Choroid plexus epithelial cell (primary cell): ENCODE measurements around the gene VPS72.
"Not testable (repeated sequence)": the region's sequence is repeated elsewhere in the genome, so short reads cannot be mapped to it uniquely, and the experiment has no call there.

Experiments used
- DNase-seq: peaks from one replicate; pipeline ENCODE4 v3.0.0-alpha.2; 2010; ENCODE audit warnings: low read depth
- H3K4me3 ChIP-seq: 2 replicates; pipeline ENCODE4 v1.5.1; 2011; ENCODE audit warnings: low read depth, mild to moderate bottlenecking, control low read depth, low read length, moderate library complexity
- TF ChIP-seq, protein P1 (sequence below): conservative IDR thresholded peaks from 2 replicates; pipeline ENCODE4 v1.5.1; 2011; ENCODE audit warnings: low read depth, mild to moderate bottlenecking, control low read depth, inconsistent platforms, low read length, moderate library complexity

VPS72 gene

DNA sequence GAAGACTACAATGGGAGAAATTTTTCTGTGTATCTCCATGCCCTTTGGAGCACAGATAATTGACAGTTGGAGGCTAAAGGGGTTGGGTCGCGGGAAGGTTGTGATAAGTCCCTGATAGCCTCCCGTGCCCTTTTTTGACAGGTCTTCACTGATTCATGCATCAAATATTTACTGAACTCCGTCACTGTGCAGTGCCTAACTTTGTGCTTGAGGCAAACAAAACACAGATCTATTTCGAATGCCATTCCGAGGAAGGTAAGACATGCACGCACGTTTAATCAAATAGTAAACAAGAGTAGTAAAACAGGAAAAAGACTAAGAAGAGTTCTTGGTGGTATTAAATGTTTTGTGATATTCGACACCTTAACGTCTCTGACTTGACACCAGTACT is 7.9 kb upstream of the VPS72 start:
- DNase-seq = no peak
- peak overlapping the region; percentile 98 for H3K4me3 ChIP-seq
- TF ChIP-seq, protein P1, sequence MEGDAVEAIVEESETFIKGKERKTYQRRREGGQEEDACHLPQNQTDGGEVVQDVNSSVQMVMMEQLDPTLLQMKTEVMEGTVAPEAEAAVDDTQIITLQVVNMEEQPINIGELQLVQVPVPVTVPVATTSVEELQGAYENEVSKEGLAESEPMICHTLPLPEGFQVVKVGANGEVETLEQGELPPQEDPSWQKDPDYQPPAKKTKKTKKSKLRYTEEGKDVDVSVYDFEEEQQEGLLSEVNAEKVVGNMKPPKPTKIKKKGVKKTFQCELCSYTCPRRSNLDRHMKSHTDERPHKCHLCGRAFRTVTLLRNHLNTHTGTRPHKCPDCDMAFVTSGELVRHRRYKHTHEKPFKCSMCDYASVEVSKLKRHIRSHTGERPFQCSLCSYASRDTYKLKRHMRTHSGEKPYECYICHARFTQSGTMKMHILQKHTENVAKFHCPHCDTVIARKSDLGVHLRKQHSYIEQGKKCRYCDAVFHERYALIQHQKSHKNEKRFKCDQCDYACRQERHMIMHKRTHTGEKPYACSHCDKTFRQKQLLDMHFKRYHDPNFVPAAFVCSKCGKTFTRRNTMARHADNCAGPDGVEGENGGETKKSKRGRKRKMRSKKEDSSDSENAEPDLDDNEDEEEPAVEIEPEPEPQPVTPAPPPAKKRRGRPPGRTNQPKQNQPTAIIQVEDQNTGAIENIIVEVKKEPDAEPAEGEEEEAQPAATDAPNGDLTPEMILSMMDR = no peak

DNA sequence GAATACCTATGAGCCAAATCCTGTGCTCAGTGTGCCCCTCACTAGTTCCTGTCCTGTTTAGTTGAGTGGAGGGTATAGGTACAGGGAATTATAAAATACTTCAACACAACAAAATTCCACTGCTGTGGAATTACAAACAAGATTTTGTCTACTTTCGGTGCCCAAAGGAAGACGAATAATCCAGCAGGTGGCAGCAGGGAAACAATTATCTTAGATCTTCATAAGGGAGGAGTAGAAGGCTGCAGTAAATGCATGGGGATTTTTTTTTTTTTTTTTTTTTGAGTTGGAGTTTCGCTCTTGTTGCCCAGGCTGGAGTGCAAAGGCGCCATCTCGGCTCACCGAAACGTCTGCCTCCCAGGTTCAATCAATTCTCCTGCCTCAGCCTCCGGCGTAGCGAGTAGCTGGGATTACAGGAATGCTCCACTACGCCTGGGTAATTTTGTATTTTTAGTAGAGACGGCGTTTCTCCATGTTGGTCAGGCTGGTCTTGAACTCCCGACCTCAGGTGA is 6.3 kb upstream of the VPS72 start:
- H3K4me3 ChIP-seq = peak overlapping the region; percentile 39
- DNase-seq = peak; percentile 92

DNA sequence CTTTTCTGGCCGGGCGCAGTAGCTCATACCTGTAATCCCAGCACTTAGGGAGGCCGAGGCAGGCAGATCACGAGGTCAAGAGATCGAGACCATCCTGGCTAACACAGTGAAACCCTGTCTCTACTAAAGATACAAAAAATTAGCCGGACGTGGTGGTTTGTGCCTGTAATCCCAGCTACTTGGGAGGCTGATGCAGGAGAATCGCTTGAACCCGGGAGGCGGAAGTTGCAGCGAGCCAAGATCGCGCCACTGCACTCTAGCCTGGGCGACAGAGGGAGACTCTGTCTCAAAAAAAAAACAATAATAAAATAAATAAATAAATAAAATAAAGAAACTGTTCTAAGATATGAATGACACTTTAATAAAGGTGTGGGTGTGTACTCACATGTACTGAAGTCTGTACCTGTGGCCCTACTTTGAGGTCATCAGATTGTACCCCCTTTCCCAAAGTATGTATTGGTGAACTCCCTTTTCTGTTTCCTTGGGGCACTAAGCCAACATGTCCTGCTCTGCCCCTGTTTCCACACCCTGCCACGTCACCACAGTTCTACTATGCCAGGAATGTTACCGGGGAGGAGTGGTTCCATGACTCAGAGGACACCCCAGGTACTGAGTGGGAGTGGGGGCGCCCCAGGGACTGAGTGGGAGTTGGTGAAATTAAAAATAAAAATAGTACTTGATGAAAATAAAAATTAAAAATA is 5.0 kb upstream of the VPS72 start:
- peak; percentile 93 for DNase-seq
- not testable (repeated sequence) for H3K4me3 ChIP-seq

More for the DNA sequence above, 6.3 kb upstream of the VPS72 start:
- TF ChIP-seq, protein P1 = peak; percentile 66

DNA sequence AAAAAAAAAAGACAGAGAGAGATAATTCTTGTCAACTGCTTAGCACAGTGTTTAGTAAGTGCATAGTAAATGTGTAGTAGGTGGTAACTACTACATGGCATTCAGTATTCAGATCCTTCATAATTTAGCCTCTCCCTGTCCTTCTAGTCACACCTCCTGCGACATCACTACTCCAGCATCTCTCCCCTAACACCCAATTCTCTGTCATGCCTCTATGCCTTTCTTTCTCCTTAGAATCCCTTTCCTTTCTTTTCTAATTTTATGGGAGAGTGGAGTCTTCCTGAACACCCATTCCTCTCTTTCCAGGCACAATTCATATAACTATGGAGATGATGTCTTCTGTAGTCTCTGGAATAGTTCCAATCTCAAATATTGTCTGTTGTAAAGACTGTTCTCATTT is 3.9 kb upstream of the VPS72 start:
- no peak overlapping the region for H3K4me3 ChIP-seq
- TF ChIP-seq, protein P1 = no peak
- no peak for DNase-seq

DNA sequence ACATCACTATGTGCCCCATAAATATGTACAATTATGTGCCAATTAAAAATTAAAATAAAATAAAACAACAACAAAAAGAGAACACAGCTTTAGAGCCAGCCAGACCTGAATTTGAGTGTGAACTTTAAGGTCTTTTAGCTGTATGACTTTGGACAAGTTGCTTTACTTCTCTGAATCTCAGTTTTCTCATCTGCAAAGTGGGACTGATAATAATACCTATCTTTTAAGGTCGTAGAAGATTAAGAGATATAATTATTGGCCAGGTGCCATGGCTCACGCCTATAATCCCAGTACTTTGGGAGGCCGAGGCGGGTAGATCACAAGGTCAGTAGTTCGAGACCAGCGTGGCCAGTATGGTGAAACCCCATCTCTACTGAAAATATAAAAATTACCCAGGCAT is 3.3 kb upstream of the VPS72 start:
- TF ChIP-seq, protein P1 = no peak
- no peak overlapping the region for H3K4me3 ChIP-seq
- DNase-seq = no peak

DNA sequence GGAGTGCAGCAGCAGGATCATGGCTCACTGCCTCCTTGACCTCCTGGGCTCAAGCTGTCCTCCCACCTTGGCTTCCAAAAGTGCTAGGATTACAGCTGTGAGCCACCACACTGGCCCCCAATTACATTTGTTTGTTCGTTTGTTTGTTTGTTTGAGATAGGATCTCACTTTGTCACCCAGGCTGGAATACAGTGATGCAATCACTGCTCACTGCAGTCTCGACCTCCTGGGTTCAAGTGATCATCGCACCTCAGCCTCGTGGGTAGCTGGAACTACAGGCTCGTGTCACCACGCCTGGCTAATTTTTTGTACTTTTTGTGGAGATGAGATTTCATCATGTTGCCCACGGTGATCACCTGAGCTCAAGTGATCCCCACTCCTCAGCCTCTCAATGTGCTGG is 2.0 kb upstream of the VPS72 start:
- no peak overlapping the region for H3K4me3 ChIP-seq
- DNase-seq = no peak
- TF ChIP-seq, protein P1 = no peak

DNA sequence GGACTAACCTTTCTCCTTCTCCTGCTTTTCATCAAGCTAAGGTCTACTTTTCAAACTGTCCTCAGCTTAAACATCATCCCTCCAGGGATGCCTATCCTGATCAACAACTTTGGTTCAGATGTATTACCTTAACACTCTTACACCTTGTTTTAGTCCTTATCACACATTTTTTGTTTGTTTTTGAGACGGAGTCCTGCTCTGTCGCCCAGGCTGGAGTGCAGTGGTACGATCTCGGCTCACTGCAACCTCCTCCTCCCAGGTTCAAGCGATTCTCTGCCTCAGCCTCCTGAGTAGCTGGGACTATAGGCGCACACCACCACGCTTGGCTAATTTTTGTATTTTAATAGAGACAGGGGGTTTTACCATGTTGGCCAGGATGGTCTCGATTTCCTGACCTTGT is 1.3 kb downstream of the VPS72 start:
- peak overlapping the region; percentile 93 for H3K4me3 ChIP-seq
- DNase-seq = not testable (repeated sequence)

DNA sequence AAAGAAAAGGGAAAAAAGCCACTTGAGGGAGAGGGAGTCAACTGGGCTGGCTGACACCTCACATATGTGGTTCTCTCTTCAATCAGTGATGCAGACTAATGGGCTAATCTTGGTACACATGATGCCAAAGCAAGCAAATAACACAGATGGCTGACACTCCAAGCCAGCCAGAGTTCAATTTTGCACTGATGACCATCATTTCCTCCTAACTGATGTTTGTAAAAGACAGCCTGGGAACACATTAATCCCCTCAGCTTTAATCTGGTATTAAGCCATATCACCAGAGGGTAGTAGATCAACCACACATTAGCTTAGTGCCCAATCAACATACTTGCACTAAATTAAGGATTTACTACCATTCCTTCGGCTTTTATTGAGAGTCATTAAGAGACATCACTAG is 2.8 kb downstream of the VPS72 start:
- H3K4me3 ChIP-seq = no peak overlapping the region
- no peak for DNase-seq

More for the DNA sequence above, 2.8 kb downstream of the VPS72 start:
- TF ChIP-seq, protein P1 = no peak
